Osteoblast (primary cell): ENCODE data around the gene PITPNM1. TPM values are rescaled to one million over a fixed set of nuclear protein-coding genes. Genes with fewer than 3 reads are reported as not detected.
"Not testable (repeated sequence)": the region's sequence is repeated elsewhere in the genome, so short reads cannot be mapped to it uniquely, and the experiment has no call there.

Source experiments
- DNase-seq: peaks from one replicate; pipeline ENCODE4 v3.0.0; 2011; ENCODE audit warnings: low spot score, mixed read lengths; ENCODE audit not compliant: insufficient read length; ENCODE audit errors: missing footprints
- H2AFZ ChIP-seq: 2 replicates; pipeline ENCODE4 v1.6.0; 2011; ENCODE audit warnings: mild to moderate bottlenecking, low read length
- H3K27ac ChIP-seq: 2 replicates; pipeline ENCODE4 v1.5.1; 2011; ENCODE audit warnings: mild to moderate bottlenecking, low read depth, low read length, moderate library complexity
- H3K27me3 ChIP-seq: 2 replicates; pipeline ENCODE4 v1.6.0; 2012; ENCODE audit warnings: mild to moderate bottlenecking, control low read depth, inconsistent platforms, low read length, moderate library complexity; ENCODE audit not compliant: insufficient read depth
- H3K36me3 ChIP-seq: 2 replicates; pipeline ENCODE4 v1.5.1; 2011; ENCODE audit warnings: mild to moderate bottlenecking, low read length, control low read depth, moderate library complexity; ENCODE audit not compliant: insufficient read depth
- H3K4me1 ChIP-seq: 2 replicates; pipeline ENCODE4 v1.5.1; 2011; ENCODE audit warnings: mild to moderate bottlenecking, low read length, control low read depth, moderate library complexity; ENCODE audit not compliant: insufficient read depth
- H3K4me2 ChIP-seq: 2 replicates; pipeline ENCODE4 v1.6.0; 2011; ENCODE audit warnings: mild to moderate bottlenecking, low read length; ENCODE audit not compliant: insufficient read depth
- H3K4me3 ChIP-seq: fragments of 200-600 bp; sonication (generic); 3 replicates; pipeline ENCODE4 v1.5.1; 2012; ENCODE audit warnings: mild to moderate bottlenecking, low read length, inconsistent platforms; ENCODE audit not compliant: insufficient read depth
- H3K79me2 ChIP-seq: 2 replicates; pipeline ENCODE4 v1.6.0; 2012; ENCODE audit warnings: mild to moderate bottlenecking, low read length, control low read depth, inconsistent platforms; ENCODE audit not compliant: insufficient read depth
- H3K9me3 ChIP-seq: 2 replicates; pipeline ENCODE4 v1.5.1; 2011; ENCODE audit warnings: low read depth, low read length, control low read depth
- H4K20me1 ChIP-seq: 2 replicates; pipeline ENCODE4 v1.6.0; 2012; ENCODE audit warnings: mild to moderate bottlenecking, low read length, control low read depth; ENCODE audit not compliant: insufficient read depth
- total RNA-seq: library from RNA; depleted of rRNA; stranded (reverse); fragments of >200 nt; gene quantifications from 2 replicates; pipeline ENCODE4 v1.2.3, GENCODE V29; 2012
- TF ChIP-seq, protein P1 (sequence below): IDR thresholded peaks from 2 replicates; pipeline ENCODE4 v1.5.1; 2011; ENCODE audit warnings: mild to moderate bottlenecking, low read depth, low read length, moderate library complexity; ENCODE audit errors: extremely low read depth

The PITPNM1 gene
- total RNA-seq = 13.3 and 14.1 TPM in 2 replicates

DNA sequence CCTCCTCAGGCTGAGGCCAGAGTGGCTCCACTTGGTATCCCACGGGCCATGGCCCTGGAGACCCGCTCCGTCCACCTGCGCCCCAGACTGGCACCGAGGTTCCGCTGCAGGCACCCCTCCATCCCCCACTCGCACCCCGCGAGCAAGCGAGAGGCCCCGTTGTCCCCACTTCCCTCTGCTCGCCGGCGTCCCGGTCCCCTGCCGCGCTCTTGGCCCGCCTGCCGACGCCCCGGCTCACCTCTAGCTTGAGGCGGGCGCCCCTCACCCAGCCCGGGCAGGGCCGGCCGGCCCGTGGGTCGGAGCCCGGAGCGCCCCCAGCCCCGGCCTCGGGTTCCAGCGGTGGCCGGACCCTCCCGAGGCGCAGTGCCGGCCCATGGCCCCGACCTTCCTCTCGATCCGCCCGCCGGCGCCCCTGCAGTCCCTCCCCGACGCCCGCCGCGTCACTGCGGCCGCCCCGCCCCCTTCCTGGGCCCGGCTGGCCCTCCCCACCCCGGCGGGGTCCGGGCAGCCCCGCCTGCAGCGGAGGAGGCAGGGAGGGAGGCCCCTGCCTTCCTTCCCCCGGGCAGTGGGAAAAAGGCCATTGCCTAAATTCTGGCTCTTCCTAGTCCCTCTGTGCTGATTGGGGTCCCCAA is at the start of gene PITPNM1:
PITPNM1 (minus strand) TSS at position 414 of the 632 bp plus-strand sequence. CDS start 1,183 bp downstream, outside the sequence.
- Histone ChIP-seq H4K20me1 (peaks cover 18% of the 10 kb centered on the region), H3K9me3 (no peaks in the 10 kb centered on the region), H2AFZ (peak within 1 kb of the TSS; percentile 57), H3K79me2 (peaks cover 12% of the 10 kb centered on the region), H3K27me3 (no peaks in the 10 kb centered on the region), H3K4me3 (peak within 1 kb of the TSS; percentile 76), H3K27ac (peak within 1 kb of the TSS; percentile 73), H3K4me2 (peak within 1 kb of the TSS; percentile 85), H3K4me1 (peaks cover 21% of the 10 kb centered on the region), H3K36me3 (peaks cover 8% of the 10 kb centered on the region)
- TF ChIP-seq, protein P1, sequence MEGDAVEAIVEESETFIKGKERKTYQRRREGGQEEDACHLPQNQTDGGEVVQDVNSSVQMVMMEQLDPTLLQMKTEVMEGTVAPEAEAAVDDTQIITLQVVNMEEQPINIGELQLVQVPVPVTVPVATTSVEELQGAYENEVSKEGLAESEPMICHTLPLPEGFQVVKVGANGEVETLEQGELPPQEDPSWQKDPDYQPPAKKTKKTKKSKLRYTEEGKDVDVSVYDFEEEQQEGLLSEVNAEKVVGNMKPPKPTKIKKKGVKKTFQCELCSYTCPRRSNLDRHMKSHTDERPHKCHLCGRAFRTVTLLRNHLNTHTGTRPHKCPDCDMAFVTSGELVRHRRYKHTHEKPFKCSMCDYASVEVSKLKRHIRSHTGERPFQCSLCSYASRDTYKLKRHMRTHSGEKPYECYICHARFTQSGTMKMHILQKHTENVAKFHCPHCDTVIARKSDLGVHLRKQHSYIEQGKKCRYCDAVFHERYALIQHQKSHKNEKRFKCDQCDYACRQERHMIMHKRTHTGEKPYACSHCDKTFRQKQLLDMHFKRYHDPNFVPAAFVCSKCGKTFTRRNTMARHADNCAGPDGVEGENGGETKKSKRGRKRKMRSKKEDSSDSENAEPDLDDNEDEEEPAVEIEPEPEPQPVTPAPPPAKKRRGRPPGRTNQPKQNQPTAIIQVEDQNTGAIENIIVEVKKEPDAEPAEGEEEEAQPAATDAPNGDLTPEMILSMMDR = no peak
- DNase-seq = peak; percentile 98

DNA sequence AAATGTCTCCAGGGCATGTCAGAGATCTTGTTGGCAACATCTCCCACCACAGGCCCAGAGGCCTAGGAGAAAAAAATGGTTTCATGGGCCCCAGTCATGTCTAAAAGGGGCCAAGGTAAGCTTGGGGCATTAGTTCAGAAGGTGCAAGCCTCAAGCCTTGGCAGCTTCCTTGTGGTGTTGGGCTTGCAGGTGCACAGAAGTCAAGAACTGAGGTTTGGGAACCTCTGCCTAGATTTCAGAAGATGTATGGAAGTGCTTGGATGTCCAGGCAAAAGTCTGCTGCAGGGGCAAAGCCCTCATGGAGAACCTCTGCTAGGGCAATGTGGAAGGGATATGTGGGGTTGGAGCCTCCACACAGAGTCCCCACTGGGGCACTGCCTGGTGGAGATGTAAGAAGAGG is 46.5 kb upstream of the PITPNM1 start:
- H4K20me1 ChIP-seq, DNase-seq, H3K4me3 ChIP-seq, H3K4me1 ChIP-seq, H3K79me2 ChIP-seq, H3K4me2 ChIP-seq, H2AFZ ChIP-seq, H3K27me3 ChIP-seq, H3K9me3 ChIP-seq, H3K36me3 ChIP-seq, H3K27ac ChIP-seq: not testable (repeated sequence)

DNA sequence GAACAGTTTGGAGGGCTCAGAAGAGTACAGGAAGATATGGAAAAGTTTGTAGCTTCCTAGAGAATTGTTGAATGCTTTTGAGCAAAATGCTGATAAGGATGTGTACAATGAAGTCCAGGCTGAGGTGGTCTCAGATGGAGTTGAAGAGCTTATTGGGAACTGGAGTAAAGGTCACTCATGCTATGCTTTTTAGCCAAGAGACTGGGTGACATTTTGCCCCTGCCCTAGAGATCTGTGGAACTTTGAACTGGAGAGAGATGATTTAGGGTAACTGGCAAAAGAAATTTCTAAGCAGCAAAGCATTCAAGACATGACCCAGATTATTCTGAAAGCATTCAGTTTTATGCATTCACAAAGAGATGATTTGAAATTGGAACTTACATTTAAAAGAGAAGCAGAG is 46.0 kb upstream of the PITPNM1 start:
- TF ChIP-seq, protein P1 = no peak
- Histone ChIP-seq H3K27me3 (no peaks in the 10 kb centered on the region), H3K4me3 (no peak overlapping the region)

DNA sequence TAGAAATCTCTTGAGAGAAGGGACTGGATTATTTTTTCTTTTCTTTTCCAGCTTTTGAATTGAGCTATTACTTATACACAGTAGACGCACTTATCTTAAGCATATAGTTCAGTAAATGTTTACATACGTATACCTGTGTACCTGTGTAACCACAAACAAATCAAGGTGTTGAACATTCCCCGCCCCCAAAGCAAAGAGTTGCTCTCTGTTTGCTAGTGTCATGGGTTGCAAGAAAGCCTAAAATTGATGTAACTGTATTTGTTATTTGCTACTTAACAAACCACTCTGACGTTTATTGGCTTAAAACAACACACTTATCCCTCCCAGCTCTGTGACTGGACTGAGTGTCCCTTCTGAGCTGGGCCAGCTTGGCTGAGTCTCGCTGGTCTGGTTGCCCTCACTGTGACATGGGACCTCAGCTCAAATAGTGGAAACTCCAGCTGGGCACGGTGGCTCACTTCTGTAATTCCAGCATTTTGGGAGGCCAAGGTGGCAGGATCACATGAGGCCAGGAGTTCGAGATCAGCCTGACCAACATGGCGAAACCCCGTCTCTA is 43.5 kb upstream of the PITPNM1 start:
- H3K27me3 ChIP-seq = peaks cover 3% of the 10 kb centered on the region
- H3K79me2 ChIP-seq = no peaks in the 10 kb centered on the region

More for the DNA sequence above, 46.0 kb upstream of the PITPNM1 start:
- Histone ChIP-seq H3K36me3 (no peaks in the 10 kb centered on the region), H3K79me2 (no peaks in the 10 kb centered on the region), H3K9me3 (peaks cover 5% of the 10 kb centered on the region), H2AFZ (no peak overlapping the region), H3K4me2 (no peak overlapping the region), H4K20me1 (no peaks in the 10 kb centered on the region), H3K4me1 (no peaks in the 10 kb centered on the region), H3K27ac (no peak overlapping the region)
- no peak for DNase-seq

DNA sequence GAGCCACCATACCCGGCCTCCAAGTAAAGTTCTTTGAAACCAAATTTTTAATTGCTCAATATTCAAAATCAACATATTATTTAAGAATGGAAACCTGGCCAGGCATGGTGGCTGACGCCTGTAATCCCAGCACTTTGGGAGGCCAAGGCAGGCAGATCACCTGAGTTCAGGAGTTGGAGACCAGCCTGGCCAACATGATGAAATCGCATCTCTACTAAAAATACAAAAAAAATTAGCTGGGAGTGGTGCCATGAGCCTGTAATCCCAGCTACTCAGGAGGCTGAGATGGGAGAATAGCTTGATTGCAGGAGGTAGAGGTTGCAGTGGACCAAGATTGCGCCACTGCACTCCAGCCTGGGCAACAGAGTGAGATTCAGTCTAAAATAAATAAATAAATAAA is 42.9 kb upstream of the PITPNM1 start:
- H3K79me2 ChIP-seq, H3K27me3 ChIP-seq, DNase-seq, H3K4me2 ChIP-seq, H4K20me1 ChIP-seq, H2AFZ ChIP-seq, H3K4me1 ChIP-seq, H3K9me3 ChIP-seq, H3K36me3 ChIP-seq, H3K4me3 ChIP-seq, H3K27ac ChIP-seq: not testable (repeated sequence)

More for the DNA sequence above, 43.5 kb upstream of the PITPNM1 start:
- Histone ChIP-seq H3K36me3 (no peaks in the 10 kb centered on the region), H3K27ac (no peak overlapping the region), H3K9me3 (peaks cover 5% of the 10 kb centered on the region), H2AFZ (no peak overlapping the region), H3K4me3 (no peak overlapping the region), H4K20me1 (no peaks in the 10 kb centered on the region), H3K4me1 (no peaks in the 10 kb centered on the region), H3K4me2 (no peak overlapping the region)
- DNase-seq = no peak
- TF ChIP-seq, protein P1 = no peak
